H1 (cell line): ENCODE data around the gene STK16. TPM values are rescaled to one million over a fixed set of nuclear protein-coding genes. Genes with fewer than 3 reads are reported as not detected.

Experiments
- CTCF ChIA-PET: fragments of 300-600 bp; sonication (Branson Sonifier 250); formaldehyde crosslinking; loops from one replicate; lab custom pipeline; 2021; ENCODE audit not compliant: partially characterized antibody; lab: Charles Lee
- POLR2A ChIA-PET: fragments of 300-600 bp; sonication (Branson Sonifier 250); formaldehyde crosslinking; loops from one replicate; lab custom pipeline; 2021; ENCODE audit warnings: inconsistent platforms; ENCODE audit not compliant: partially characterized antibody; lab: Charles Lee
- DNase-seq, 2 experiments: peaks; one replicate each; pipeline versions ENCODE4 v3.0.0 to v3.0.0-alpha.2; 2010 to 2022; ENCODE audit warnings: low spot score in 2 of 2, low read depth in 1 of 2, mixed read lengths in 1 of 2
- FAIRE-seq: peaks from 2 replicates; lab custom pipeline; 2011; peaks lifted over from hg19 to GRCh38; lab: Jason Lieb, UNC
- H2AFZ ChIP-seq: 2 replicates; pipeline ENCODE4 v1.8.1; 2012; ENCODE audit warnings: low read length, inconsistent platforms
- H2AK5ac ChIP-seq: 2 replicates; pipeline ENCODE4 v1.6.1; 2013; ENCODE audit warnings: low read depth, low read length
- H2BK120ac ChIP-seq: replicated peaks from 2 replicates; pipeline ENCODE3; 2013; ENCODE audit warnings: low read depth, low read length, inconsistent platforms
- H2BK12ac ChIP-seq: 2 replicates; pipeline ENCODE4 v1.6.1; 2013; ENCODE audit warnings: low read depth, low read length
- H2BK15ac ChIP-seq: 2 replicates; pipeline ENCODE4 v1.6.1; 2013; ENCODE audit warnings: low read length
- H2BK20ac ChIP-seq: 2 replicates; pipeline ENCODE4 v1.6.1; 2013; ENCODE audit warnings: low read length
- H2BK5ac ChIP-seq: 2 replicates; pipeline ENCODE4 v1.6.1; 2013; ENCODE audit warnings: low read depth, low read length
- H3K14ac ChIP-seq: 2 replicates; pipeline ENCODE4 v1.6.1; 2013; ENCODE audit warnings: inconsistent platforms; ENCODE audit not compliant: insufficient read length
- H3K18ac ChIP-seq: 2 replicates; pipeline ENCODE4 v1.6.1; 2013; ENCODE audit warnings: low read length; ENCODE audit errors: extremely low read depth
- H3K23ac ChIP-seq: 2 replicates; pipeline ENCODE4 v1.6.1; 2013; ENCODE audit warnings: inconsistent platforms; ENCODE audit not compliant: insufficient read length
- H3K23me2 ChIP-seq: 2 replicates; pipeline ENCODE4 v1.6.1; 2013; ENCODE audit warnings: low read depth, low read length
- H3K27ac ChIP-seq: 2 replicates; pipeline ENCODE4 v1.6.1; 2011; ENCODE audit warnings: low read depth, low read length, inconsistent platforms
- H3K27me3 ChIP-seq, 4 experiments: replicated peaks in 1 of 4; 1 replicate in 1 of 4; 2 replicates in 3 of 4; pipeline versions ENCODE4 v1.6.1 to v1.8.1; 2011 to 2013; ENCODE audit warnings: low read length in 3 of 4, mild to moderate bottlenecking in 3 of 4, inconsistent platforms in 2 of 4, mixed read lengths in 2 of 4, moderate library complexity in 1 of 4; ENCODE audit not compliant: control insufficient read depth in 3 of 4, insufficient read depth in 3 of 4; ENCODE audit errors: extremely low read depth in 1 of 4
- H3K36me3 ChIP-seq, 4 experiments: 2 replicates each; pipeline versions ENCODE4 v1.6.1 to v1.8.1; 2011 to 2013; ENCODE audit warnings: mild to moderate bottlenecking in 4 of 4, low read length in 3 of 4, moderate library complexity in 2 of 4, control low read depth in 1 of 4, inconsistent platforms in 1 of 4; ENCODE audit not compliant: insufficient read depth in 4 of 4, control insufficient read depth in 2 of 4
- H3K4ac ChIP-seq: replicated peaks from 2 replicates; pipeline ENCODE3; 2013; ENCODE audit warnings: low read length, low read depth, mixed read lengths, inconsistent platforms; ENCODE audit not compliant: insufficient read length
- H3K4me1 ChIP-seq, 4 experiments: replicated peaks in 1 of 4; 1 replicate in 1 of 4; 2 replicates in 3 of 4; pipeline versions ENCODE4 v1.6.1 to v1.8.1; 2011 to 2013; ENCODE audit warnings: low read length in 3 of 4, inconsistent platforms in 2 of 4, mixed read lengths in 1 of 4; ENCODE audit not compliant: insufficient read depth in 4 of 4, control insufficient read depth in 3 of 4
- H3K4me2 ChIP-seq, 2 experiments: 2 replicates each; pipeline versions ENCODE4 v1.6.1 to v1.8.1; 2011 to 2013; ENCODE audit warnings: low read depth in 2 of 2, low read length in 2 of 2, control low read depth in 1 of 2, inconsistent platforms in 1 of 2, mild to moderate bottlenecking in 1 of 2; ENCODE audit not compliant: insufficient read depth in 1 of 2
- H3K4me3 ChIP-seq, 4 experiments: fragments of 200-600, 300-600 bp in 1 of 4; sonication (generic), shearing (Covaris generic), sonication (Bioruptor Twin) in 1 of 4; 2 replicates each; pipeline versions ENCODE4 v1.5.1 to v1.8.1; 2011 to 2016; ENCODE audit warnings: low read length in 4 of 4, low read depth in 3 of 4, control low read depth in 2 of 4, inconsistent platforms in 2 of 4, mild to moderate bottlenecking in 2 of 4, mixed read lengths in 1 of 4, moderate library complexity in 1 of 4; ENCODE audit not compliant: insufficient read depth in 2 of 4; ENCODE audit errors: extremely low read depth in 1 of 4
- H3K56ac ChIP-seq: replicated peaks from 2 replicates; pipeline ENCODE3; 2013; ENCODE audit warnings: low read depth, mild to moderate bottlenecking, mixed read lengths, low read length, inconsistent platforms; ENCODE audit not compliant: insufficient read length
- H3K79me1 ChIP-seq: 2 replicates; pipeline ENCODE4 v1.6.1; 2013; ENCODE audit warnings: low read depth, low read length, control low read depth
- H3K79me2 ChIP-seq, 2 experiments: 2 replicates each; pipeline versions ENCODE4 v1.6.1 to v1.8.1; 2012 to 2013; ENCODE audit warnings: low read length in 2 of 2, mild to moderate bottlenecking in 2 of 2, inconsistent platforms in 1 of 2; ENCODE audit not compliant: insufficient read depth in 2 of 2, control insufficient read depth in 1 of 2
- H3K9ac ChIP-seq, 4 experiments: replicated peaks in 1 of 4; 1 replicate in 1 of 4; 2 replicates in 3 of 4; pipeline versions ENCODE4 v1.6.1 to v1.8.1; 2011 to 2013; ENCODE audit warnings: low read depth in 3 of 4, low read length in 3 of 4, control low read depth in 2 of 4, mild to moderate bottlenecking in 2 of 4, moderate library complexity in 2 of 4, inconsistent platforms in 1 of 4; ENCODE audit errors: extremely low read depth in 1 of 4
- H3K9me3 ChIP-seq, 2 experiments: 2 replicates each; pipeline versions ENCODE4 v1.6.1 to v1.8.1; 2012 to 2013; ENCODE audit warnings: mild to moderate bottlenecking in 2 of 2, moderate library complexity in 2 of 2, control low read depth in 1 of 2, inconsistent platforms in 1 of 2, low read depth in 1 of 2, low read length in 1 of 2, mixed read lengths in 1 of 2; ENCODE audit not compliant: insufficient read depth in 2 of 2
- H4K20me1 ChIP-seq, 2 experiments: replicated peaks in 1 of 2; 2 replicates each; pipeline versions ENCODE3 to v1.8.1; 2011 to 2013; ENCODE audit warnings: inconsistent platforms in 2 of 2, low read length in 2 of 2, mild to moderate bottlenecking in 1 of 2; ENCODE audit not compliant: insufficient read depth in 2 of 2, control insufficient read depth in 1 of 2
- H4K5ac ChIP-seq: 2 replicates; pipeline ENCODE4 v1.6.1; 2013; ENCODE audit warnings: low read length, low read depth, mixed read lengths, inconsistent platforms; ENCODE audit not compliant: insufficient read length
- H4K8ac ChIP-seq: 2 replicates; pipeline ENCODE4 v1.8.0; 2013; ENCODE audit warnings: mild to moderate bottlenecking, moderate library complexity, low read length, inconsistent platforms; ENCODE audit not compliant: insufficient read depth; ENCODE audit errors: extremely low read depth
- H4K91ac ChIP-seq: replicated peaks from 2 replicates; pipeline ENCODE3; 2013; ENCODE audit warnings: low read length, mixed read lengths, inconsistent platforms; ENCODE audit not compliant: insufficient read length
- BACH1 ChIP-seq: IDR thresholded peaks from 2 replicates; pipeline ENCODE4 v1.6.1; 2012; ENCODE audit warnings: low read length, improper control_type of control experiment
- CREB1 ChIP-seq: IDR thresholded peaks from 2 replicates; pipeline ENCODE4 v1.6.1; 2012; ENCODE audit warnings: inconsistent platforms
- EGR1 ChIP-seq: IDR thresholded peaks from 2 replicates; pipeline ENCODE4 v1.6.1; 2011; ENCODE audit warnings: low read depth, low read length, borderline replicate concordance
- JUND ChIP-seq: IDR thresholded peaks from 2 replicates; pipeline ENCODE4 v1.6.1; 2011; ENCODE audit warnings: mild to moderate bottlenecking, improper control_type of control experiment, low read length
- RBBP5 ChIP-seq: IDR thresholded peaks from 2 replicates; pipeline ENCODE4 v1.7.1; 2012; ENCODE audit warnings: low read depth, mild to moderate bottlenecking, inconsistent platforms, low read length, moderate library complexity, borderline replicate concordance
- RFX5 ChIP-seq: IDR thresholded peaks from 2 replicates; pipeline ENCODE4 v1.6.1; 2011; ENCODE audit warnings: low read depth, low read length, improper control_type of control experiment, borderline replicate concordance
- SIX5 ChIP-seq: IDR thresholded peaks from 2 replicates; pipeline ENCODE4 v1.6.1; 2011; ENCODE audit warnings: mild to moderate bottlenecking, low read depth, low read length
- TAF1 ChIP-seq: IDR thresholded peaks from 2 replicates; pipeline ENCODE4 v1.6.1; 2011; ENCODE audit warnings: mild to moderate bottlenecking, low read depth, low read length
- TAF7 ChIP-seq: optimal IDR thresholded peaks from 2 replicates; pipeline ENCODE3; 2011; ENCODE audit warnings: low read depth, mild to moderate bottlenecking, inconsistent platforms, low read length, moderate library complexity, borderline replicate concordance
- TEAD4 ChIP-seq: IDR thresholded peaks from 2 replicates; pipeline ENCODE4 v1.6.1; 2012; ENCODE audit warnings: low read depth, low read length, inconsistent platforms, mixed read lengths
- WGBS, 2 experiments: shearing (Covaris generic) in 1 of 2; methylation state at CpG; one replicate each; pipeline versions ENCODE4 v1.1.6 to v1.1.7; 2013 to 2015; ENCODE audit warnings: low lambda C conversion rate in 2 of 2, mixed read lengths in 2 of 2, inconsistent platforms in 1 of 2, low coverage in 1 of 2, missing lambda C conversion rate in 1 of 2; ENCODE audit not compliant: insufficient replicate concordance in 2 of 2, insufficient coverage in 1 of 2, insufficient read length in 1 of 2; ENCODE audit errors: extremely low coverage in 1 of 2, missing lambda C conversion rate in 1 of 2; 5-methylcytosine and 5-hydroxymethylcytosine counted together
- polyA plus RNA-seq, 7 experiments: library from polyadenylated mRNA; depleted of rRNA in 3 of 7; stranded (reverse) in 5 of 7; unstranded in 2 of 7; fragments of >200 nt in 5 of 7; fragments of 200-250 nt in 2 of 7; gene quantifications; 1 replicate in 5 of 7; 2 replicates in 1 of 7; 4 replicates in 1 of 7; pipeline versions ENCODE4 v1.2.1 to v1.2.3, GENCODE V29; 2011 to 2013; ENCODE audit warnings: missing spikeins in 2 of 7, mixed read lengths in 2 of 7
- total RNA-seq: library from RNA; stranded (reverse); fragmentation: NEBNext Ultra II Directional; extraction: Animal tissue kit (Norgen Biotek cat#: 25700); gene quantifications from 2 replicates; pipeline ENCODE4 v1.2.1, GENCODE V29; 2021
- TF ChIP-seq, protein P1 (sequence below), 3 experiments: IDR thresholded peaks; 1 replicate in 2 of 3; 2 replicates in 1 of 3; pipeline versions ENCODE4 v1.5.1 to v1.6.1; 2011; ENCODE audit warnings: low read length in 3 of 3, mild to moderate bottlenecking in 3 of 3, inconsistent platforms in 2 of 3, low read depth in 1 of 3, moderate library complexity in 1 of 3; ENCODE audit not compliant: insufficient read depth in 1 of 3; ENCODE audit errors: control extremely low read depth in 1 of 3

STK16 gene
- total and polyA plus RNA-seq, 2 of the 8 experiments (the other 6 are each of a cell fraction or from before 2014, with no cell fraction given), result 21.3 to 51.4 TPM

DNA sequence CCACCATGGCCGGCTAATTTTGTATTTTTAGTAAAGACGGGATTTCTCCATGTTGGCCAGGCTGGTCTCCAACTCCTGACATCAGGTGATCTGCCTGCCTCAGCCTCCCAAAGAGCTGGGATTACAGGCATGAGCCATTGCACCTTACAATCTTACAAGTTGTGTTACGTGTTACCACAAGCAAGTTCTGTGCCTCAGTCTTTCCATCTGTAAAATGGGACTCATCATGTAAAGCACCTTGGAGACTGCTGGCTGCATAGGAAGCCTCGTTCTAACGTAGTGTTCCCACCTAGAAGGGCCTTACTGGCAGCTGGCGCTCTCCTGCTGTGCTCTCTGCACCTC, 43.9 kb downstream of the STK16 start:
- peaks cover 0 to 2% of the 10 kb centered on the region in 2 experiments for H4K20me1 ChIP-seq
- no peak overlapping the region for H2BK120ac ChIP-seq
- H2BK15ac ChIP-seq, result no peak overlapping the region
- H3K27me3 ChIP-seq, result peaks cover 0 to 8% (median 3%) of the 10 kb centered on the region in 4 experiments; a peak in 3 of 7 replicates
- no peaks in the 10 kb centered on the region for H3K79me1 ChIP-seq
- H2AK5ac ChIP-seq, result no peak overlapping the region
- H3K18ac ChIP-seq, result no peak overlapping the region
- H2BK5ac ChIP-seq, result no peak overlapping the region
- no peak overlapping the region for H3K4me2 ChIP-seq
- H3K4me3 ChIP-seq, result no peak overlapping the region
- H3K4ac ChIP-seq, result no peak overlapping the region
- no peak for FAIRE-seq
- peaks cover 1% of the 10 kb centered on the region; the same call in 1 of the 2 replicates for H3K23me2 ChIP-seq
- CTCF ChIA-PET, result interaction anchor here (0.7 to 9.0 kb wide), 8 partner anchors 8 to 230 kb away, joined by 3 to 220 read pairs (median 4); partner anchors contain the start of genes DNAJB2, GLB1L, PTPRN and STK16
- H2AFZ ChIP-seq, result no peak overlapping the region
- no peak overlapping the region for H2BK20ac ChIP-seq
- H3K14ac ChIP-seq, result no peak overlapping the region
- no peak overlapping the region for H2BK12ac ChIP-seq
- no peak overlapping the region for H4K5ac ChIP-seq
- no peak for DNase-seq
- no peaks in the 10 kb centered on the region for H3K79me2 ChIP-seq
- no peak overlapping the region for H3K23ac ChIP-seq
- no peaks in the 10 kb centered on the region; a peak in 1 of 8 replicates for H3K36me3 ChIP-seq
- H3K4me1 ChIP-seq, result peaks cover 0 to 10% (median 7%) of the 10 kb centered on the region in 4 experiments; a peak in 6 of 7 replicates
- no peak overlapping the region for H3K9ac ChIP-seq
- 0 out of 4 replicates have a peak, but pooled peaks cover 0 to 5% of the 10 kb centered on the region in 2 experiments for H3K9me3 ChIP-seq
- WGBS, 2 experiments, result 93% methylated on average over 6 of the region's 6 CpGs; no CpG with 5 or more reads in 1 of the 2 experiments
- no peak overlapping the region for H3K56ac ChIP-seq
- H4K91ac ChIP-seq, result no peak overlapping the region
- H4K8ac ChIP-seq, result no peak overlapping the region
- H3K27ac ChIP-seq, result no peak overlapping the region
- POLR2A ChIA-PET, result interaction anchor here (0.9 to 3.4 kb wide), 3 partner anchors 10 to 46 kb away, joined by 3 to 19 read pairs (median 3); no protein-coding TSS in a partner anchor
- no peak for TF ChIP-seq TAF7
- no peak for TF ChIP-seq RFX5
- no peak for TF ChIP-seq JUND
- no peak for TF ChIP-seq EGR1
- TF ChIP-seq TEAD4, result no peak
- TF ChIP-seq, protein P1, sequence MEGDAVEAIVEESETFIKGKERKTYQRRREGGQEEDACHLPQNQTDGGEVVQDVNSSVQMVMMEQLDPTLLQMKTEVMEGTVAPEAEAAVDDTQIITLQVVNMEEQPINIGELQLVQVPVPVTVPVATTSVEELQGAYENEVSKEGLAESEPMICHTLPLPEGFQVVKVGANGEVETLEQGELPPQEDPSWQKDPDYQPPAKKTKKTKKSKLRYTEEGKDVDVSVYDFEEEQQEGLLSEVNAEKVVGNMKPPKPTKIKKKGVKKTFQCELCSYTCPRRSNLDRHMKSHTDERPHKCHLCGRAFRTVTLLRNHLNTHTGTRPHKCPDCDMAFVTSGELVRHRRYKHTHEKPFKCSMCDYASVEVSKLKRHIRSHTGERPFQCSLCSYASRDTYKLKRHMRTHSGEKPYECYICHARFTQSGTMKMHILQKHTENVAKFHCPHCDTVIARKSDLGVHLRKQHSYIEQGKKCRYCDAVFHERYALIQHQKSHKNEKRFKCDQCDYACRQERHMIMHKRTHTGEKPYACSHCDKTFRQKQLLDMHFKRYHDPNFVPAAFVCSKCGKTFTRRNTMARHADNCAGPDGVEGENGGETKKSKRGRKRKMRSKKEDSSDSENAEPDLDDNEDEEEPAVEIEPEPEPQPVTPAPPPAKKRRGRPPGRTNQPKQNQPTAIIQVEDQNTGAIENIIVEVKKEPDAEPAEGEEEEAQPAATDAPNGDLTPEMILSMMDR (IDR thresholded peaks at IDR 0.05; ENCODE audit: control extremely low read depth in 1 of 3, insufficient read depth in 1 of 3, low read depth in 1 of 3, low read length in 3 of 3), result no peak
- no peak for TF ChIP-seq BACH1
- TF ChIP-seq TAF1, result no peak
- no peak for TF ChIP-seq RBBP5
- TF ChIP-seq SIX5, result no peak
- no peak for TF ChIP-seq CREB1
